GM21381 (cell line): ENCODE results near the gene EFCAB8.

Experiments
- ATAC-seq: cut with Tn5 transposase; IDR thresholded peaks from one replicate; pipeline ENCODE4 v1.9.1; 2021; ENCODE audit warnings: mild to moderate bottlenecking, moderate library complexity; ENCODE audit not compliant: unreplicated experiment

Gene EFCAB8

DNA sequence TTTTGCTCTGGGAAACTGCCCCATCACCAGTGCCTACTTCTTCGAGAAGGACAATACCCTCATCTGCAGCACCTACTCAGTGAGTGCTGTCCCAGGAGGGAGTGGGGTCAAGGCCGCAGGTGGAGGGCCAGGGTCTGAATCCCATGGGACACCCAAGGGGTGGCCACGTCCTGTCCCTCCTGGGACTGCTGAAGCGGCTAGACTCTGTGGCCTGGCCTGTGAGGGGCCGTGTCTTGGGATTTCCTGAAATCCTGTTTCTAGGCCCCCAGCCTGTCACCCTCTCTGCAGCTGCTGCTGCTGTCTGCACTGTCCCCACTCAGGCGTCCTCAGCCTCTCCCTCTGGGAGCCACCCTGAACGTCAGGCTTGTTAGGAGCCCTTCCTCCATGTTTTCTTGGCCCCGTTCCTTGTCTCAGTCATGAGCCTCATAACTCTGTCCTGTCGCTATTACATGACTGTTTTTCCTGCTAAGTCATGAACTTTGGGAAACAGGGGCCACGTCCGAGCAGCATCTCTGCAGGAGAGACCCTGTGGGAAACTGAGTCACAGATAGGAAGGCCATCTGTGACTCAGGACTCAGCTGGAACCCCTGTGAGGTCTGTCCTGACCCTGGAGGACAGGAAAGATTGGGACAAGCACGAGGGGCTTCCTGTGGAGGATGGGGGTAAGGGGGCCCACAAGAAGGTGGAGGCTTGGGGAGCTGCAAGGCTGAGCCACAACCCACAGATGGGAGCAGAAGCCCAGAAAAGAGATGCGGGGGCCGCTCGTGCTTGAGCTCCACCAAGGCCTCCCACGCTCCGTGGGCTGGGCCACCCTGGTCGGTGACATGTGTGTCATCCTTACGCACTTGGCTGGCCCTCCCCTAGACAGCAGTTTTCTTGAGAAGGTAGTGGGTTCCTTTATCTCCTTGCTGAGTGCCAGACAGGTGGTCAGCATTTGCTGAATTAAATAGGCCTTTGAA lies 49.9 kb downstream of the EFCAB8 start:
- ATAC-seq: no peak

GRCh38 chr20:32909451-32909850 lies 50.7 kb downstream of the EFCAB8 start:
- ATAC-seq: no peak

GRCh38 chr20:32909896-32910571 lies 51.3 kb downstream of the EFCAB8 start:
- no peak for ATAC-seq

DNA sequence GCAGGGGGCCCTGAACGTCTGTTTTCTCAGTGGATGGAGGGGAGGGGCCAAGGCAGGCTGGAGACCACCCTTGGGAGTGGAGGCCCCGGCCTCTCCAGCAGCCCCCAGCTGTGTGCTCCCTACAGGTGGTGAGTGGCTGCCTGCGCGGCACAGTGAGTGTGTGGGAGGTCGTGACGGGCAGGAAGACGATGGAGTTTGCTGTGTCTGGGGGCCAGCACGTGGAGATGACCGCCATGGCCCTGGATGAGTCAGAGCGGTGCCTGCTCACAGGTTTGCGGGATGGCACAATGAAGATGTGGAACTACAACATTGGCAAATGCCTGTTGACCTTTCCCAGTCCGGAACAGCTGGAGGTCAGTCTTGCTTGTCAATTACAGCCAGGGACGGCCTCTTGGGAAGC lies 52.6 kb downstream of the EFCAB8 start:
- ATAC-seq: no peak

- no peak for ATAC-seq
Measured at GRCh38 chr20:32912688-32913087, 54.0 kb downstream of the EFCAB8 start.

GRCh38 chr20:32914031-32914430 lies 55.3 kb downstream of the EFCAB8 start:
- ATAC-seq: no peak

- ATAC-seq: no peak
Measured at GRCh38 chr20:32917191-32917950, 58.6 kb downstream of the EFCAB8 start.

GRCh38 chr20:32918296-32918695 lies 59.6 kb downstream of the EFCAB8 start:
- no peak for ATAC-seq

GRCh38 chr20:32918751-32919150 lies 60.0 kb downstream of the EFCAB8 start:
- ATAC-seq: no peak

GRCh38 chr20:32920066-32920465 lies 61.3 kb downstream of the EFCAB8 start:
- no peak for ATAC-seq

- no peak for ATAC-seq
Measured at GRCh38 chr20:32920530-32921298, 62.0 kb downstream of the EFCAB8 start.

DNA sequence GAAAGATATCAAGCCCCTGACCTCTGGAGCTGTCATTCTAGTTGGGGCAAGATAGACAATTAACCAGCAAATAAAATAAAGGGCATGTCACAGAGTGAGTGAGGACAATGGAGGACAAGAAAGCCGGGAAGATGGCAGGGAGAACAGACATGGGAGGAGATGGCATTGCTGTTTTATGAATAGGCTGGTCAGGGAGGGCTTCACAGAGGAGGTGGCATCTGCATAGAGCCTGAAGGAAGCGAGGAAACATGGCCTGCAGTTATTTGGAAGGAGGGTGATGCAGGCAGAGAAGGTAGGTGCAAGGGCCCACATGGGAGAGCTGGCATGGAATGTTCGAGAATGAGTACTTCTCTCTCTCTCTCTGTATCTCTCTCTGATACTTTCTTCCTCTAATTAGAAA lies 63.7 kb downstream of the EFCAB8 start:
- ATAC-seq: no peak

- no peak for ATAC-seq
Measured at GRCh38 chr20:32924781-32925180, 66.1 kb downstream of the EFCAB8 start.

DNA sequence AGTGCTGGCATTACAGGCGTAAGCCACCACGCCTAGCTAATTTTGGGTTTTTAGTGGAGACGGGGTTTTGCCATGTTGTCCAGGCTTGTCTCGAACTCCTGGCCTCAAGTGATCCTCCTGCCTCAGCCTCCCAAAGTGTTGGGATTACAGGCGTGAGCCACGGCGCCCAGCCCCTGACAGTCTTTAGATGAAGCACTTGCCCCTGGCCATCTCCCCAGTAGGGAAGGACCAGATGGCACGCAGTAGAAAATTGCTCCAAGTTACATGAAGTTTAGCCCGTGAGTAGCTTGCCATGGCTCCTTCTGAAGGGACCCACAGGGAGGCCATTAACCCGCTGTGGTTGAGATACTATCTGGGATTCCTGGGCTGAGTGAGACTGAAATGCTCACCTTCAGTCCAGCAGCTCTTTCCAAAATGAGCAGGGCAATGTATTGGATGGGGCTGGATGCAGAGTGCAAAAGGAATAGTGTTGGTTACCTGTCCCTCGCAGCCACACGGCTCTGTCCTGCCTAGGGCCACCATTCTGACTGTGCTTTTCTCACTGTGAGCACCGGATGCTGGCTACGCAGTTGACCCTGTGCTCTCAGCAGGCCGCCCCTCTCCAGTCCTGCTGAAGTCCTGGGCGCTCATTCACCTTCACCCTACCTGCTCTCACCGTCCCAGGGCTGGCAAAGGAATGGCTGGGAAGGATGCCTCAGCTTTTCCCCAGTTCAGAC lies 66.9 kb downstream of the EFCAB8 start:
- no peak for ATAC-seq

DNA sequence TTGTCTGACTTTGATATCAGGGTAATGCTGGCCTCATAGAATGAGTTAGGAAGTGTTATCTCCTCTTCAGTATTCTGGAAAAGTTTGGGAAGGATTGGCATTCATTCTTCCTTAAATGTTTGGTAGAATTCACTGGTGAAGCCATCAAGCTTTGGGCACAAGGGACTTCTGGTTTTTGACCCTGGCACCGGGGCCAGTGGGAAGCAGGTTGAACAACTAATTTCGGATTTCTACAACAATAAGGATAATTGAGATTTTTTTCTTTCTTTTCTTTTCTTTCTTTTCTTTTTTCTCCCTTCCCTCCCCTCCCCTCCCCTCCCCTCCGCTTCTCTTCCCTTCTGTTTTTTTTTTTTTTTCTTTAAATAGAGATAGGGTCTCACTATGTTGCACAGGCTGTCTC lies 70.4 kb downstream of the EFCAB8 start:
- ATAC-seq: no peak

GRCh38 chr20:32930181-32930580 lies 71.5 kb downstream of the EFCAB8 start:
- ATAC-seq: no peak

GRCh38 chr20:32930701-32931100 lies 72.0 kb downstream of the EFCAB8 start:
- ATAC-seq: no peak

DNA sequence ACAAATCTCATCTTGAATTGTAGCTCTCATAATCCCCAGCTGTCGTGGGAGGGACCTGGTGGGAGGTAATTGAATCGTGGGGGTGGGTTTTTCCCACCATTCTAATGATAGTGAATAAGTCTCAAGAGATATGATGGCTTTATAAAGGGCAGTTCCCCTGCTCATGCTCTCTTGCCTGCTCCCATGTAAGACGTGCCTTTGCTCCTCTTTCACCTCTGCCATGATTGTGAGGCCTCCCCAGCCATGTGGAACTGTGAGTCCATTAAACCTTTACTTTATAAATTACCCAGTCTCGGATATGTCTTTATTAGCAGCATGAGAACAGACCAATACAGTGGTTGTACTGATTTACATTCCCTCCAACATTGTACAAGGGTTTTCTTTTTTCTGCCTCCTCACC lies 75.9 kb downstream of the EFCAB8 start:
- ATAC-seq: no peak

- ATAC-seq: no peak
Measured at GRCh38 chr20:32941155-32941885, 82.6 kb downstream of the EFCAB8 start.
